ENCODE data around the gene CPEB1. TPM values are rescaled to one million over a fixed set of nuclear protein-coding genes. Genes with fewer than 3 reads are reported as not detected.

The CPEB1 gene
- total and polyA plus RNA-seq, 2 donors (not counting 1 experiment from before 2014, with no cell fraction given), result 8.4 to 62.3 TPM

DNA sequence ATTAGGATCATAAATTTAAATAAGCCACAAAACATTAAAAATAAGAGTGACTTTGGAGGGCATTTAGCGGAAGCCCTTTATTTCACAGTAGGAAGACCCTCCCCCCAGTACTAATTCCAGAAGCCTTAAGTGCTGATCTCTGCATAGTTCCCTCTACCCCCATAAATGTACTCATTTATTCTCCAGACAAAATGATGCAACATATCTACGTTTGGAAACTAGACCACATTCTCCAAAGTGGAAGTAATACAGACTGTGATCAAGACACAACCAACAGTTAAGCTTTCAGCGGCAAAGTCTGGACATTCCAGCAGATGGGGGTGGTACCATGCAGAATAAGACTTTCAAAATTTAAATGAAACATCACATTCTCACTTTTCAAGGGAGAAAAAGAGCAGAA, 62.1 kb downstream of the CPEB1 start:
- H3K4me3 ChIP-seq (replicated peaks in 1 of 4; ENCODE audit: control extremely low read depth in 1 of 4, insufficient read depth in 1 of 4, low read depth in 3 of 4, low read length in 4 of 4), result no peak overlapping the region
- H3K4me2 ChIP-seq (ENCODE audit: extremely low read depth, insufficient read depth, low read length), result no peak overlapping the region
- DNase-seq (ENCODE audit: low read depth in 2 of 2), result peak; percentile 26 to 54
- no peaks in the 10 kb centered on the region for H4K20me1 ChIP-seq (ENCODE audit: control insufficient read depth, extremely low read depth, insufficient read depth, low read length)
- H3K27ac ChIP-seq (ENCODE audit: insufficient read depth, low read length), result no peak overlapping the region
- H3K27me3 ChIP-seq (ENCODE audit: control insufficient read depth, insufficient read depth, low read length), result no peaks in the 10 kb centered on the region
- H3K4me1 ChIP-seq (ENCODE audit: control insufficient read depth, extremely low read depth, insufficient read depth, low read length), result no peaks in the 10 kb centered on the region
- peak; percentile 27 to 34 for TF ChIP-seq CTCF (conservative IDR thresholded peaks at IDR 0.05 in 1 of 2, IDR thresholded peaks at IDR 0.05 in 1 of 2; ENCODE audit: low read depth in 1 of 2, low read length in 2 of 2)
- no peak for TF ChIP-seq EZH2 (IDR thresholded peaks at IDR 0.05; ENCODE audit: low read length, missing control alignments)
- no peaks in the 10 kb centered on the region for H3K36me3 ChIP-seq (ENCODE audit: control insufficient read depth, insufficient read depth, low read length)
- no peaks in the 10 kb centered on the region for H3K79me2 ChIP-seq (ENCODE audit: control insufficient read depth, insufficient read depth, low read length)
- no peak overlapping the region for H2AFZ ChIP-seq (ENCODE audit: low read length)
- H3K9me3 ChIP-seq (ENCODE audit: control insufficient read depth, insufficient read depth, low read depth, low read length), result no peaks in the 10 kb centered on the region
- H3K9ac ChIP-seq (ENCODE audit: insufficient read depth, low read length), result no peak overlapping the region

DNA sequence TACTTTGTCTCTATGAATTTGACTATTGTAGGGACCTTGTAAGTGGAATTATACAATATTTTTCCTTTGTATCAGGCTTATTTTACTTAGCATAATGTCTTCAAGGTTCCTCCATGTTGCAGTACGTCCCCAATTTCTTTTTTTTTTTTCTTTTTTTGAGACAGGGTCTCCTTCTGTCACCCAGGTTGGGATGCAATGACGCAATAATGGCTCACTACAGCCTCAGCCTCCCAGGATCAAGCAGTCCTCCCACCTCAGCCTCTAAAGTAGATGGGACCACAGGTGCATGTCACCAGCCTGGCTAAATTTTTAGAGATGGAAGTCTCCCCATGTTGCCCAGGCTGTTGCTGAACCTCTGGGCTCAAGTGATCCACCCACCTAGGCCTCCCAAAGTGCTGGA, 66.5 kb downstream of the CPEB1 start:
- Histone ChIP-seq H3K27me3 (ENCODE audit: control insufficient read depth, insufficient read depth, low read length) (no peaks in the 10 kb centered on the region), H3K36me3 (ENCODE audit: control insufficient read depth, insufficient read depth, low read length) (no peaks in the 10 kb centered on the region), H3K79me2 (ENCODE audit: control insufficient read depth, insufficient read depth, low read length) (no peaks in the 10 kb centered on the region), H3K9me3 (ENCODE audit: control insufficient read depth, insufficient read depth, low read depth, low read length) (no peaks in the 10 kb centered on the region), H3K4me3 (replicated peaks in 1 of 4; ENCODE audit: control extremely low read depth in 1 of 4, insufficient read depth in 1 of 4, low read depth in 3 of 4, low read length in 4 of 4) (no peak overlapping the region), H3K4me2 (ENCODE audit: extremely low read depth, insufficient read depth, low read length) (no peak overlapping the region), H3K4me1 (ENCODE audit: control insufficient read depth, extremely low read depth, insufficient read depth, low read length) (no peaks in the 10 kb centered on the region), H2AFZ (ENCODE audit: low read length) (no peak overlapping the region), H3K9ac (ENCODE audit: insufficient read depth, low read length) (no peak overlapping the region), H3K27ac (ENCODE audit: insufficient read depth, low read length) (no peak overlapping the region), H4K20me1 (ENCODE audit: control insufficient read depth, extremely low read depth, insufficient read depth, low read length) (no peaks in the 10 kb centered on the region)
- DNase-seq (ENCODE audit: low read depth in 2 of 2), result no peak
- TF ChIP-seq EZH2 (IDR thresholded peaks at IDR 0.05; ENCODE audit: low read length, missing control alignments) (no peak), CTCF (conservative IDR thresholded peaks at IDR 0.05 in 1 of 2, IDR thresholded peaks at IDR 0.05 in 1 of 2; ENCODE audit: low read depth in 1 of 2, low read length in 2 of 2) (no peak)

DNA sequence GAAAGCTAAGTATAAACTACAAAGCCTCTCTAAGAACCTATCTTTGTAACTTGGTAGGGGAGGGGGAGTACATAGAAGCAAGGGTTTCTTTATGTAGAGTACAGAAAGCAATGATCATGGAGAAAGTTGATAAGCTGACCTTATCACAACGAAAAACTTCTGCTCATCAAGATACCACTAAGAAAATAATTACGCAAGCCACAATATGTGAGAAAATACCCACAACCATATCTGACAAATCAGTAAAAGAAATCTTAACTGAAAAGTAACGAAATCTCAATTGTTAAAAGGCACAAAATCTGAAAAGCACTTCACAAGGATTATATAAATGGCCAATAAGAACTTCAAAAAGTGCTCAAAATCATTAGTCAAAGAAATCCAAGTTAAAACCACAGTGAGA, 71.8 kb downstream of the CPEB1 start:
- Histone ChIP-seq H3K9ac (ENCODE audit: insufficient read depth, low read length) (no peak overlapping the region), H4K20me1 (ENCODE audit: control insufficient read depth, extremely low read depth, insufficient read depth, low read length) (no peaks in the 10 kb centered on the region), H2AFZ (ENCODE audit: low read length) (no peak overlapping the region), H3K9me3 (ENCODE audit: control insufficient read depth, insufficient read depth, low read depth, low read length) (no peaks in the 10 kb centered on the region), H3K4me3 (replicated peaks in 1 of 4; ENCODE audit: control extremely low read depth in 1 of 4, insufficient read depth in 1 of 4, low read depth in 3 of 4, low read length in 4 of 4) (no peak overlapping the region), H3K27ac (ENCODE audit: insufficient read depth, low read length) (no peak overlapping the region), H3K27me3 (ENCODE audit: control insufficient read depth, insufficient read depth, low read length) (no peaks in the 10 kb centered on the region), H3K79me2 (ENCODE audit: control insufficient read depth, insufficient read depth, low read length) (no peaks in the 10 kb centered on the region), H3K4me2 (ENCODE audit: extremely low read depth, insufficient read depth, low read length) (no peak overlapping the region), H3K4me1 (ENCODE audit: control insufficient read depth, extremely low read depth, insufficient read depth, low read length) (peaks cover 7% of the 10 kb centered on the region), H3K36me3 (ENCODE audit: control insufficient read depth, insufficient read depth, low read length) (no peaks in the 10 kb centered on the region)
- DNase-seq (ENCODE audit: low read depth in 2 of 2), result no peak
- TF ChIP-seq EZH2 (IDR thresholded peaks at IDR 0.05; ENCODE audit: low read length, missing control alignments) (no peak), CTCF (conservative IDR thresholded peaks at IDR 0.05 in 1 of 2, IDR thresholded peaks at IDR 0.05 in 1 of 2; ENCODE audit: low read depth in 1 of 2, low read length in 2 of 2) (no peak)

Data from fibroblast of lung (primary cell).